ENCODE data around the gene ROR2. TPM values are rescaled to one million over a fixed set of nuclear protein-coding genes. Genes with fewer than 3 reads are reported as not detected.

ROR2 gene
- total RNA-seq, 1 experiment from 2014 or later: 2.7 TPM

DNA sequence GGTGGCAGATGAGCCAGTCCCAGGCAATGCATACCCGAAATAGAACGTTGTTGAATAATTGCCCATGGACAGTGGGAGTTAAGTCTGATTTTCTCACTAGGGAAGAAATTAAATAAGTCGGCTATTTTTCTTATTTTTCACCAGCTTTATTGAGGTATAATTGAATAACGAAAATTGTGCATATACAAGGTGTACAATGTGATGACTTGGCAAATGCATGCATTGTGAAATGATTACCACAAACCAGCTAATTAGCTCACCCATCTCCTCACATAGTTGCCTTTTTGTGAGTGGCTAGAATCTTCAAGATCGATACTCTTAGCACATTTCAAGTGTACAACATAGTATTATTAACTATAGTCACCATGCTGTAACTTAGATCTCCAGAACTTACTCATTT, 249.6 kb downstream of the ROR2 start:
- no peak overlapping the region for H3K18ac ChIP-seq (ENCODE audit: insufficient read length, low read depth, low read length)
- H4K5ac ChIP-seq (ENCODE audit: insufficient read length, low read depth, low read length): no peak overlapping the region
- Mint-ChIP-seq H3K36me3 (ENCODE audit: insufficient read depth in 1 of 3, low read depth in 3 of 3) (peaks cover 4% of the 10 kb centered on the region in 3 experiments; a peak in 2 of 7 replicates), H3K9me3 (peaks cover 9 to 21% of the 10 kb centered on the region in 2 experiments), H3K27ac (no peak overlapping the region), H3K27me3 (ENCODE audit: low read depth) (no peaks in the 10 kb centered on the region), H3K4me1 (0 out of 4 replicates have a peak, but pooled peaks cover 0 to 3% of the 10 kb centered on the region in 2 experiments), H3K4me3 (no peak overlapping the region)
- H3K27me3 ChIP-seq (ENCODE audit: insufficient read depth, low read length): no peaks in the 10 kb centered on the region
- H4K20me1 ChIP-seq (ENCODE audit: control insufficient read depth, insufficient read depth, insufficient read length): no peaks in the 10 kb centered on the region
- DNase-seq: no peak
- H3K79me1 ChIP-seq (ENCODE audit: insufficient read depth, low read depth, low read length, poor library complexity, severe bottlenecking): no peaks in the 10 kb centered on the region
- no peak overlapping the region for H3K56ac ChIP-seq (ENCODE audit: insufficient read length, low read depth, low read length)
- H2BK12ac ChIP-seq (ENCODE audit: insufficient read length, low read depth, low read length): no peak overlapping the region
- H2AK5ac ChIP-seq (ENCODE audit: insufficient read length, low read length): no peak overlapping the region
- H2BK15ac ChIP-seq (ENCODE audit: low read depth, low read length): no peak overlapping the region
- no peak overlapping the region for H2BK120ac ChIP-seq (ENCODE audit: low read depth, low read length, poor library complexity, severe bottlenecking)
- H3T11ph ChIP-seq (ENCODE audit: low read length): no peak overlapping the region
- H2BK5ac ChIP-seq (ENCODE audit: insufficient read length, low read length): no peak overlapping the region
- H3K23ac ChIP-seq (ENCODE audit: insufficient read length, low read depth, low read length): no peak overlapping the region
- TF ChIP-seq, protein P1, sequence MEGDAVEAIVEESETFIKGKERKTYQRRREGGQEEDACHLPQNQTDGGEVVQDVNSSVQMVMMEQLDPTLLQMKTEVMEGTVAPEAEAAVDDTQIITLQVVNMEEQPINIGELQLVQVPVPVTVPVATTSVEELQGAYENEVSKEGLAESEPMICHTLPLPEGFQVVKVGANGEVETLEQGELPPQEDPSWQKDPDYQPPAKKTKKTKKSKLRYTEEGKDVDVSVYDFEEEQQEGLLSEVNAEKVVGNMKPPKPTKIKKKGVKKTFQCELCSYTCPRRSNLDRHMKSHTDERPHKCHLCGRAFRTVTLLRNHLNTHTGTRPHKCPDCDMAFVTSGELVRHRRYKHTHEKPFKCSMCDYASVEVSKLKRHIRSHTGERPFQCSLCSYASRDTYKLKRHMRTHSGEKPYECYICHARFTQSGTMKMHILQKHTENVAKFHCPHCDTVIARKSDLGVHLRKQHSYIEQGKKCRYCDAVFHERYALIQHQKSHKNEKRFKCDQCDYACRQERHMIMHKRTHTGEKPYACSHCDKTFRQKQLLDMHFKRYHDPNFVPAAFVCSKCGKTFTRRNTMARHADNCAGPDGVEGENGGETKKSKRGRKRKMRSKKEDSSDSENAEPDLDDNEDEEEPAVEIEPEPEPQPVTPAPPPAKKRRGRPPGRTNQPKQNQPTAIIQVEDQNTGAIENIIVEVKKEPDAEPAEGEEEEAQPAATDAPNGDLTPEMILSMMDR (conservative IDR thresholded peaks at IDR 0.05): no peak
- no peak overlapping the region for H4K91ac ChIP-seq (ENCODE audit: insufficient read length, low read depth, low read length)
- no peak overlapping the region for H3K27ac ChIP-seq (ENCODE audit: insufficient read length, low read depth, low read length)
- no peak overlapping the region for H3K4ac ChIP-seq (ENCODE audit: low read depth, low read length)
- H3K23me2 ChIP-seq (ENCODE audit: insufficient read length, low read depth, low read length, poor library complexity, severe bottlenecking): no peaks in the 10 kb centered on the region
- no peak overlapping the region for H3K9ac ChIP-seq (ENCODE audit: extremely low read depth, insufficient read length, low read length)
- H3K79me2 ChIP-seq (ENCODE audit: insufficient read depth, low read length): no peaks in the 10 kb centered on the region
- H3K4me2 ChIP-seq (ENCODE audit: insufficient read depth, insufficient read length, low read length): no peak overlapping the region
- no peak overlapping the region for H4K8ac ChIP-seq (replicated peaks; ENCODE audit: insufficient read length, low read depth, low read length)
- no peak overlapping the region for H2AFZ ChIP-seq (ENCODE audit: low read length)
- no peak overlapping the region for H2BK20ac ChIP-seq (ENCODE audit: low read depth, low read length, poor library complexity, severe bottlenecking)
- no peaks in the 10 kb centered on the region for H3K4me1 ChIP-seq (ENCODE audit: insufficient read depth, low read length)
- WGBS (ENCODE audit: extremely low coverage, insufficient read length, low lambda C conversion rate): no CpG with 5 or more reads among the region's 5 CpGs
- no peak overlapping the region for H3K14ac ChIP-seq (ENCODE audit: insufficient read depth, low read length)
- no peaks in the 10 kb centered on the region for H3K9me3 ChIP-seq (ENCODE audit: control insufficient read depth, low read depth, low read length)
